Psoas muscle (tissue), 8 donors: ENCODE measurements around the gene GEMIN8. TPM values are rescaled to one million over a fixed set of nuclear protein-coding genes. Genes with fewer than 3 reads are reported as not detected.
A peak's percentile ranks its signal among the peaks of the same experiment; 100 is the strongest.

Source experiments
- ATAC-seq, 4 donors: fragments of 200-7000 bp; cut with Tn5 transposase; one replicate each; pipeline ENCODE4 v1.9.1; 2020; ENCODE audit warnings: moderate library complexity in 3 of 4, mild to moderate bottlenecking in 2 of 4
- DNase-seq, 2 donors: peaks; one replicate each; pipeline ENCODE4 v3.0.0-alpha.2; 2020
- H3K27ac ChIP-seq: fragments of 200-600 bp; one replicate; pipeline ENCODE4 v1.8.0; 2022
- H3K27me3 ChIP-seq, 3 donors: fragments of 200-600 bp in 1 of 3; one replicate each; pipeline versions ENCODE4 v1.6.1 to v1.8.0; 2013 to 2022; ENCODE audit warnings: low read length in 2 of 3, mild to moderate bottlenecking in 2 of 3, moderate library complexity in 1 of 3; ENCODE audit not compliant: insufficient read depth in 3 of 3
- H3K36me3 ChIP-seq, 2 donors: fragments of 200-600 bp in 1 of 2; one replicate each; pipeline versions ENCODE4 v1.6.1 to v1.8.0; 2013 to 2022; ENCODE audit warnings: low read depth in 1 of 2, mild to moderate bottlenecking in 1 of 2, moderate library complexity in 1 of 2; ENCODE audit not compliant: insufficient read depth in 1 of 2
- H3K4me1 ChIP-seq: fragments of 200-600 bp; one replicate; pipeline ENCODE4 v1.8.0; 2022
- H3K4me3 ChIP-seq: fragments of 200-600 bp; one replicate; pipeline ENCODE4 v1.8.0; 2022; ENCODE audit warnings: mild to moderate bottlenecking
- H3K9me3 ChIP-seq: fragments of 200-600 bp; one replicate; pipeline ENCODE4 v1.8.0; 2022
- WGBS, 3 donors: extraction: QIAGEN DNeasy Blood & Tissue Kit; methylation state at CpG; one replicate each; pipeline versions ENCODE4 v1.1.6 to v1.1.7; 2013; 5-methylcytosine and 5-hydroxymethylcytosine counted together
- intact Hi-C, 2 donors: fragments of 100-400 bp; cut with DNase I; formaldehyde crosslinking; loops; one replicate each; pipeline versions ENCODE4 v1.11.0 to v1.14.2; 2022
- polyA plus RNA-seq, 3 donors: library from polyadenylated mRNA; stranded (reverse); fragments of 200-250 nt; gene quantifications; one replicate each; pipeline ENCODE4 v1.2.3, GENCODE V29; 2013
- total RNA-seq, 4 donors: library from RNA; stranded (reverse); fragmentation: NEBNext Ultra II Directional in 2 of 4; extraction: Animal tissue kit (Norgen Biotek cat#: 25700) in 2 of 4; gene quantifications; one replicate each; pipeline versions ENCODE4 v1.2.1 to v1.2.4, GENCODE V29; 2021 to 2023
- TF ChIP-seq, protein P1 (sequence below): fragments of 200-600 bp; IDR thresholded peaks from one replicate; pipeline ENCODE4 v1.8.0; 2022; ENCODE audit warnings: antibody characterized with exemption
- donor health status: healthy with polysubstance abuse.
- donor health status: DM: no; HTN: no; CAD: no; lungs with moderate emphysema.
- donor health status: Bipolar disorder and iron deficiency.
- donor health status: healthy.
- donor health status: DM: yes; HTN: yes; CAD: no.
- donor health status: DM: no; HTN: no; CAD: no.
- donor health status: DM: no; HTN: no; CAD: no.
- donor health status: DM: yes; HTN: yes; CAD: no.

GEMIN8 gene
- total and polyA plus RNA-seq, 7 donors, result 7.8 to 10.8 (median 8.4) TPM

DNA sequence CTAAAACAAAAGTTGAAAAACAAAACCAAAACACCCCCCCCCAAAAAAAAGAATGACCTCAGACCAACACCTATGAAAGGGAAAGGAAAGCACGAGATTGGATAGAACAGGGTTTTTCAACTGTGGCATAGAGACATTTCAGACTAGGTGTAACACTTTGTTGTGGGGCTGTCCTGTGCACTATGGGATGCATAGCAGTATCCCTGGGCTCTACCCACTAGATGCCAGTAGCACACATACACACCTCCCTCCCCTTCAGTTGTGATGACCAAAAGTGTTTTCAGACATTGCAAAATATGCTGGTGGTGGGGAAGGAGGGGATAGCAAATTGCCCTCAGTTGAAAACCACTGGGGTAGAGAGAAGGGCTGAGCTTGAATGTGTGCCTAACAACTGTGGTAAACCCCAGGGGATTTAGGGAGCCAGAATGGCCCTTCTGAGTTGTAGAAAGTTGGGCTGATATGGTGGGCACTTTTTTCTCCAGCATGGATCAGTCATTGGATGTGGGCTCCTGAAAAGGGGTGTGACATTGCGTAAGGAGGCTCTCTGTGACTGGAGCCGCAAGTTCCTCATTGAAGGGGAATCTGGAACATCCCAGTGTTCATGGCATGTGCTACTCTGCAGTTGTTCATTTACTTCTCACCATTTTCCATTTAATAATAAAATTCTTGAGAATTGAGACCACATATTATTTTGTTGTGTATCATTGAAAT, 8.8 kb upstream of the GEMIN8 start:
- H3K4me3 ChIP-seq, result no peak overlapping the region
- TF ChIP-seq, protein P1, sequence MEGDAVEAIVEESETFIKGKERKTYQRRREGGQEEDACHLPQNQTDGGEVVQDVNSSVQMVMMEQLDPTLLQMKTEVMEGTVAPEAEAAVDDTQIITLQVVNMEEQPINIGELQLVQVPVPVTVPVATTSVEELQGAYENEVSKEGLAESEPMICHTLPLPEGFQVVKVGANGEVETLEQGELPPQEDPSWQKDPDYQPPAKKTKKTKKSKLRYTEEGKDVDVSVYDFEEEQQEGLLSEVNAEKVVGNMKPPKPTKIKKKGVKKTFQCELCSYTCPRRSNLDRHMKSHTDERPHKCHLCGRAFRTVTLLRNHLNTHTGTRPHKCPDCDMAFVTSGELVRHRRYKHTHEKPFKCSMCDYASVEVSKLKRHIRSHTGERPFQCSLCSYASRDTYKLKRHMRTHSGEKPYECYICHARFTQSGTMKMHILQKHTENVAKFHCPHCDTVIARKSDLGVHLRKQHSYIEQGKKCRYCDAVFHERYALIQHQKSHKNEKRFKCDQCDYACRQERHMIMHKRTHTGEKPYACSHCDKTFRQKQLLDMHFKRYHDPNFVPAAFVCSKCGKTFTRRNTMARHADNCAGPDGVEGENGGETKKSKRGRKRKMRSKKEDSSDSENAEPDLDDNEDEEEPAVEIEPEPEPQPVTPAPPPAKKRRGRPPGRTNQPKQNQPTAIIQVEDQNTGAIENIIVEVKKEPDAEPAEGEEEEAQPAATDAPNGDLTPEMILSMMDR, result no peak
- no peak overlapping the region for H3K27ac ChIP-seq
- ATAC-seq (no peak), DNase-seq (no peak)
- peaks cover 0 to 19% (median 0%) of the 10 kb centered on the region in 3 donors for H3K27me3 ChIP-seq
- no peaks in the 10 kb centered on the region for H3K9me3 ChIP-seq
- WGBS, 3 donors, result 46 to 61% (median 54%) methylated on average over 3 of the region's 3 CpGs
- no peaks in the 10 kb centered on the region for H3K4me1 ChIP-seq
- intact Hi-C loops, result loop anchor here (2.0 to 5.0 kb wide), 2 partner anchors 1104 to 1204 kb away; no protein-coding TSS in a partner anchor
- H3K36me3 ChIP-seq, result no peaks in the 10 kb centered on the region

DNA sequence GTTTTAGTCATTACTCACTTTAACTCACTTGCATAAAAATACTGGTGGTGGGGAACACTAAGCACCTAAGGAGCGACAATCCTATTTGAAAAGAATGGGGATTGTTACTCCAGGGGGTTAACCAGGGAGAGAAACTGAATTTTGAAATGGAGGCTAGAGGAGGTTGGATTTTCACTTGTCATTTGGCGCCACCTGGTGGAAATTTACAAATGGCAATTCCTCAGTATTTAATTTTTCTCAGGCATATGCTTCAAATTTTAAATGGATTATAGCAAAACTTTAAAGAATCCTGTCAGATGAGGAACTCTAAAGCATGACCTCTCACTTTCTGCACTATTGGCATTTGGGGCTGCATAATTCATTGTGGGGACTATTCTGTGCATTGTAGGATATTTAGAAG, 2.7 kb upstream of the GEMIN8 start:
- intact Hi-C loops, result loop anchor here (5.0 kb wide), 4 partner anchors 280 to 525 kb away; no protein-coding TSS in a partner anchor
- Histone ChIP-seq H3K4me3 (no peak overlapping the region), H3K36me3 (no peaks in the 10 kb centered on the region), H3K4me1 (peaks cover 11% of the 10 kb centered on the region), H3K27ac (no peak overlapping the region), H3K9me3 (no peaks in the 10 kb centered on the region), H3K27me3 (peaks cover 0 to 9% (median 0%) of the 10 kb centered on the region in 3 donors)
- TF ChIP-seq, protein P1, result peak; percentile 83
- WGBS, 3 donors, result 0 to 2% (median 0%) methylated on average over 2 of the region's 2 CpGs
- no peak for DNase-seq
- peak in 1 of 4 donors; percentile 38 for ATAC-seq

DNA sequence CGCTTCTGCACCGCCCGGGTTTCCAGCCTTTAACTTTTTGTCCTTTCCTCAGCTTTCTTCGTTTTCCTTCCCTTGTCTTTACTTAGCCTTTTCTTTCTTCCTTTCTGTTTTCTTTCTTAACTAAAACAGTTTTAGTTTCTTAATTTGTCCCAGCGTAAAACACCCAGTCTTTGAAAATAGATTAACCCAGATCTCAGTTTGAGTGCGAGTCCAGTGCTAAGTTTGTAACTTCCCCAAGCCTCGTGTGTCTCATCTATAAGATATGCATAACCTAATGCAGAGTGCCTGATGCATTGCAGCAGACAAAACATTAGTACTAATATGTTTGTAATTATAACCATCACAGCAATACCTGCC, 460 bp upstream of the GEMIN8 start:
- intact Hi-C loops, result loop anchor here (2.0 to 5.0 kb wide), 6 partner anchors 278 to 525 kb away; no protein-coding TSS in a partner anchor
- H3K9me3 ChIP-seq, result no peaks in the 10 kb centered on the region
- peaks cover 13% of the 10 kb centered on the region for H3K4me1 ChIP-seq
- WGBS, 3 donors, result 0 to 6% (median 1%) methylated on average over 6 to 7 of the region's 7 CpGs
- peak overlapping the region; percentile 91 for H3K27ac ChIP-seq
- ATAC-seq (peak in 3 of 4 donors; percentile 45 to 54 (median 45)), DNase-seq (no peak)
- H3K4me3 ChIP-seq, result peak overlapping the region; percentile 72
- TF ChIP-seq, protein P1, result no peak
- H3K36me3 ChIP-seq, result no peaks in the 10 kb centered on the region
- H3K27me3 ChIP-seq, result peaks cover 0 to 2% (median 0%) of the 10 kb centered on the region in 3 donors

DNA sequence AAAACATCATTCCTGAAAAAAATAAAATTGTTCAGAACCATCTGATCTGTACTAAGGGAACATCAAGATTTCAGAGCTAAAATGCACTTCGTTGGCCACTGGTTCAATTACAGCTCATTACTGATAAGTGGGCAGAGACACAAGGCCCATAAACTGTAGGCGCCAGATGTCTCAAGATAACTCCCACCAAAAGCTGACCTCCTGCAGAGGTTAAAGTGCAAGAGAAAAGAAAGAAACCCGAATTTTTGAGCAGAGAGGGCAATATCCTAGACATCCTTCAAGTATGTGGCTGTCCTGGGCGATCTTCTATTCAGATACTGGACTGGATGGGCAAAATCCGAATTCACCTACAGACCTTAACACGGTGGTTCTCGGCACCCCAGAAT, 660 bp downstream of the GEMIN8 start:
- H3K9me3 ChIP-seq, result no peaks in the 10 kb centered on the region
- no peaks in the 10 kb centered on the region for H3K27me3 ChIP-seq
- 3 to 18% (median 7%) methylated on average over 7 of the region's 7 CpGs for WGBS, 3 donors
- peak overlapping the region; percentile 91 for H3K27ac ChIP-seq
- intact Hi-C loops, result no loop called here
- peaks cover 13% of the 10 kb centered on the region for H3K4me1 ChIP-seq
- no peaks in the 10 kb centered on the region for H3K36me3 ChIP-seq
- ATAC-seq (no peak), DNase-seq (no peak)
- TF ChIP-seq, protein P1, result no peak
- peak overlapping the region; percentile 72 for H3K4me3 ChIP-seq
